Activated CD4-positive, alpha-beta memory T cell treated with anti-CD3 and anti-CD28 coated beads, Interleukin-2, amount 10 ng/mL, durations not matched to agents 7 days and 5 days (primary cell): Measurements from ENCODE around the gene JMJD6. TPM values are rescaled to one million over a fixed set of nuclear protein-coding genes. Genes with fewer than 3 reads are reported as not detected.
"Not testable (repeated sequence)": the region's sequence is repeated elsewhere in the genome, so short reads cannot be mapped to it uniquely, and the experiment has no call there.

Experiments
- CTCF ChIA-PET: fragments of 350-600 bp; sonication (Branson Sonifier 250); formaldehyde crosslinking; loops from one replicate; lab custom pipeline; 2021; ENCODE audit warnings: antibody characterized with exemption, inconsistent platforms; lab: Charles Lee
- POLR2A ChIA-PET: fragments of 350-600 bp; sonication (Branson Sonifier 250); formaldehyde crosslinking; loops from one replicate; lab custom pipeline; 2021; ENCODE audit warnings: antibody characterized with exemption; lab: Charles Lee
- DNase-seq: peaks from one replicate; pipeline ENCODE4 v3.0.0-alpha.2; 2020
- H3K27ac Mint-ChIP-seq: one replicate; pipeline ENCODE4 v1.8.0; 2021; ENCODE audit warnings: mild to moderate bottlenecking, mixed read lengths
- H3K27me3 Mint-ChIP-seq: one replicate; pipeline ENCODE4 v1.8.0; 2021; ENCODE audit warnings: mixed read lengths
- H3K36me3 Mint-ChIP-seq: one replicate; pipeline ENCODE4 v1.8.0; 2021; ENCODE audit warnings: low read depth, mixed read lengths
- H3K4me1 Mint-ChIP-seq: one replicate; pipeline ENCODE4 v1.8.0; 2021; ENCODE audit warnings: mixed read lengths
- H3K4me3 Mint-ChIP-seq: one replicate; pipeline ENCODE4 v1.8.0; 2021; ENCODE audit warnings: mild to moderate bottlenecking, mixed read lengths
- H3K9me3 Mint-ChIP-seq: one replicate; pipeline ENCODE4 v1.8.0; 2021; ENCODE audit warnings: mixed read lengths
- total RNA-seq, 2 experiments: library from RNA; stranded (reverse); gene quantifications; one replicate each; pipeline ENCODE4 v1.2.3, GENCODE V29; 2021

The JMJD6 gene
- total RNA-seq, 2 experiments from 2014 or later = 66.8 to 68.0 TPM

GRCh38 chr17:76747716-76748363, 21.4 kb upstream of the JMJD6 start:
- ChIA-PET POLR2A (interaction anchor here (0.9 to 4.0 kb wide), 4 partner anchors 10 to 25 kb away, joined by 3 to 27 read pairs (median 4); partner anchors contain the start of genes MFSD11 and SRSF2), CTCF (interaction anchor here (1.0 kb wide), 1 partner anchor 10 kb away, joined by 3 read pairs; the partner anchor contains the start of genes MFSD11 and SRSF2)
- H3K27me3 Mint-ChIP-seq = no peaks in the 10 kb centered on the region
- no peaks in the 10 kb centered on the region for H3K9me3 Mint-ChIP-seq
- DNase-seq = no peak
- no peak overlapping the region for H3K4me3 Mint-ChIP-seq
- no peak overlapping the region for H3K27ac Mint-ChIP-seq
- peaks cover 47% of the 10 kb centered on the region for H3K36me3 Mint-ChIP-seq
- H3K4me1 Mint-ChIP-seq = peaks cover 30% of the 10 kb centered on the region

GRCh38 chr17:76745785-76746184, 19.4 kb upstream of the JMJD6 start:
- H3K4me1 Mint-ChIP-seq = peaks cover 26% of the 10 kb centered on the region
- not testable (repeated sequence) for DNase-seq, H3K27ac Mint-ChIP-seq, H3K27me3 Mint-ChIP-seq, H3K9me3 Mint-ChIP-seq, H3K4me3 Mint-ChIP-seq
- ChIA-PET POLR2A (interaction anchor here (1.0 to 4.0 kb wide), 3 partner anchors 8 to 19 kb away, joined by 3 to 27 read pairs (median 8); partner anchors contain the start of genes JMJD6, METTL23, MFSD11 and SRSF2), CTCF (interaction anchor here (0.5 kb wide), 1 partner anchor 830 kb away, joined by 4 read pairs; no protein-coding TSS in a partner anchor)
- peaks cover 57% of the 10 kb centered on the region for H3K36me3 Mint-ChIP-seq

GRCh38 chr17:76744747-76745146, 18.3 kb upstream of the JMJD6 start:
- ChIA-PET CTCF (no interaction called here), POLR2A (interaction anchor here (1.1 kb wide), 1 partner anchor 28 kb away, joined by 4 read pairs; no protein-coding TSS in a partner anchor)
- H3K4me1 Mint-ChIP-seq = peaks cover 30% of the 10 kb centered on the region
- no peaks in the 10 kb centered on the region for H3K27me3 Mint-ChIP-seq
- H3K36me3 Mint-ChIP-seq = peaks cover 54% of the 10 kb centered on the region
- H3K4me3 Mint-ChIP-seq = no peak overlapping the region
- H3K9me3 Mint-ChIP-seq = no peaks in the 10 kb centered on the region
- no peak overlapping the region for H3K27ac Mint-ChIP-seq
- no peak for DNase-seq

- H3K27ac Mint-ChIP-seq = no peak overlapping the region
- ChIA-PET CTCF (interaction anchor here (0.6 to 1.1 kb wide), 3 partner anchors 18 to 769 kb away, joined by 3 to 4 read pairs (median 3); no protein-coding TSS in a partner anchor), POLR2A (interaction anchor here (1.2 to 1.3 kb wide), 4 partner anchors 10 to 30 kb away, joined by 4 to 6 read pairs (median 4); no protein-coding TSS in a partner anchor)
- no peak for DNase-seq
- H3K36me3 Mint-ChIP-seq = peaks cover 51% of the 10 kb centered on the region
- no peaks in the 10 kb centered on the region for H3K9me3 Mint-ChIP-seq
- H3K4me3 Mint-ChIP-seq = no peak overlapping the region
- H3K27me3 Mint-ChIP-seq = no peaks in the 10 kb centered on the region
- H3K4me1 Mint-ChIP-seq = peaks cover 47% of the 10 kb centered on the region
Measured at GRCh38 chr17:76742958-76743357, 16.6 kb upstream of the JMJD6 start.

GRCh38 chr17:76740329-76741118, 14.1 kb upstream of the JMJD6 start:
- CTCF ChIA-PET = interaction anchor here (3.9 kb wide), 1 partner anchor 13 kb away, joined by 29 read pairs; the partner anchor contains the start of genes JMJD6 and METTL23
- Mint-ChIP-seq H3K36me3 (peaks cover 49% of the 10 kb centered on the region), H3K4me3 (no peak overlapping the region), H3K27ac (no peak overlapping the region), H3K4me1 (peaks cover 38% of the 10 kb centered on the region), H3K9me3 (no peaks in the 10 kb centered on the region), H3K27me3 (no peaks in the 10 kb centered on the region)
- POLR2A ChIA-PET = interaction anchor here (5.8 to 6.5 kb wide), 2 partner anchors 12 to 13 kb away, joined by 67 to 248 read pairs; partner anchors contain the start of genes JMJD6 and METTL23
- no peak for DNase-seq

- H3K4me1 Mint-ChIP-seq = peaks cover 32% of the 10 kb centered on the region
- not testable (repeated sequence) for H3K27me3 Mint-ChIP-seq, H3K9me3 Mint-ChIP-seq, H3K4me3 Mint-ChIP-seq, H3K27ac Mint-ChIP-seq, DNase-seq
- H3K36me3 Mint-ChIP-seq = peaks cover 49% of the 10 kb centered on the region
- ChIA-PET POLR2A (interaction anchor here (3.5 to 6.5 kb wide), 3 partner anchors 8 to 13 kb away, joined by 27 to 248 read pairs (median 67); partner anchors contain the start of genes JMJD6 and METTL23), CTCF (interaction anchor here (0.7 to 3.9 kb wide), 2 partner anchors 13 to 14 kb away, joined by 3 to 29 read pairs; partner anchors contain the start of genes JMJD6 and METTL23)
Measured at GRCh38 chr17:76739568-76740115, 13.2 kb upstream of the JMJD6 start.

GRCh38 chr17:76738468-76738850, 12.1 kb upstream of the JMJD6 start:
- ChIA-PET POLR2A (interaction anchor here (0.6 to 6.5 kb wide), 10 partner anchors 9 to 103 kb away, joined by 3 to 248 read pairs (median 6); partner anchors contain the start of genes JMJD6 and METTL23), CTCF (interaction anchor here (1.0 to 3.9 kb wide), 3 partner anchors 11 to 23 kb away, joined by 3 to 29 read pairs (median 3); partner anchors contain the start of genes JMJD6 and METTL23)
- Mint-ChIP-seq H3K4me3 (peak overlapping the region; percentile 92), H3K27ac (peak overlapping the region; percentile 98), H3K36me3 (peaks cover 51% of the 10 kb centered on the region), H3K4me1 (peaks cover 42% of the 10 kb centered on the region), H3K9me3 (no peaks in the 10 kb centered on the region), H3K27me3 (no peaks in the 10 kb centered on the region)
- DNase-seq = no peak

GRCh38 chr17:76737676-76738467, 11.5 kb upstream of the JMJD6 start, which contains the start of gene MFSD11:
TSS of gene MFSD11 (plus strand) at chr17:76738119. CDS start at chr17:76738353, 234 bp downstream.
- ChIA-PET POLR2A (interaction anchor here (0.5 to 6.5 kb wide), 19 partner anchors 9 to 402 kb away, joined by 3 to 248 read pairs (median 4); partner anchors contain the start of genes JMJD6, METTL23 and SEC14L1), CTCF (interaction anchor here (1.0 to 3.9 kb wide), 4 partner anchors 10 to 23 kb away, joined by 3 to 29 read pairs (median 3); partner anchors contain the start of genes JMJD6 and METTL23)
- Mint-ChIP-seq H3K27me3 (no peaks in the 10 kb centered on the region), H3K9me3 (no peaks in the 10 kb centered on the region), H3K4me3 (peak within 1 kb of the TSS; percentile 92), H3K4me1 (peaks cover 48% of the 10 kb centered on the region), H3K27ac (peak within 1 kb of the TSS; percentile 98), H3K36me3 (peaks cover 54% of the 10 kb centered on the region)
- peak; percentile 93 for DNase-seq

GRCh38 chr17:76737082-76737675, 10.8 kb upstream of the JMJD6 start, which contains the start of gene SRSF2:
TSS of gene SRSF2 (minus strand) at chr17:76737331. CDS start at chr17:76737160, 171 bp downstream.
- peak within 1 kb of the TSS; percentile 93 for H3K4me3 Mint-ChIP-seq
- POLR2A ChIA-PET = interaction anchor here (0.8 to 6.5 kb wide), 20 partner anchors 10 to 403 kb away, joined by 3 to 248 read pairs (median 4); partner anchors contain the start of genes JMJD6, METTL23 and SEC14L1
- no peaks in the 10 kb centered on the region for H3K27me3 Mint-ChIP-seq
- no peaks in the 10 kb centered on the region for H3K9me3 Mint-ChIP-seq
- H3K4me1 Mint-ChIP-seq = peaks cover 51% of the 10 kb centered on the region
- CTCF ChIA-PET = interaction anchor here (1.0 to 3.9 kb wide), 2 partner anchors 10 to 11 kb away, joined by 3 to 29 read pairs; partner anchors contain the start of genes JMJD6 and METTL23
- DNase-seq = peak; percentile 100
- peaks cover 55% of the 10 kb centered on the region for H3K36me3 Mint-ChIP-seq
- peak within 1 kb of the TSS; percentile 98 for H3K27ac Mint-ChIP-seq

- CTCF ChIA-PET = interaction anchor here (1.8 to 3.9 kb wide), 2 partner anchors 9 kb away, joined by 12 to 29 read pairs; partner anchors contain the start of genes JMJD6 and METTL23
- DNase-seq = peak; percentile 78
- peaks cover 56% of the 10 kb centered on the region for H3K4me1 Mint-ChIP-seq
- H3K9me3 Mint-ChIP-seq = no peaks in the 10 kb centered on the region
- peak overlapping the region; percentile 93 for H3K4me3 Mint-ChIP-seq
- peak overlapping the region; percentile 98 for H3K27ac Mint-ChIP-seq
- POLR2A ChIA-PET = interaction anchor here (0.9 to 6.5 kb wide), 14 partner anchors 9 to 472 kb away, joined by 3 to 248 read pairs (median 6); partner anchors contain the start of genes JMJD6, METTL23 and SEC14L1
- H3K36me3 Mint-ChIP-seq = peaks cover 56% of the 10 kb centered on the region
- no peaks in the 10 kb centered on the region for H3K27me3 Mint-ChIP-seq
Measured at GRCh38 chr17:76736349-76737081, 10.1 kb upstream of the JMJD6 start.
